ENCODE measurements around the gene TMEM97. TPM values are rescaled to one million over a fixed set of nuclear protein-coding genes. Genes with fewer than 3 reads are reported as not detected.

Gene TMEM97
- total RNA-seq, 1 donor from 2014 or later, result 2.5 TPM

- no peaks in the 10 kb centered on the region for H3K36me3 ChIP-seq
- no peak for TF ChIP-seq POLR2A (IDR thresholded peaks at IDR 0.05)
- TF ChIP-seq CTCF (IDR thresholded peaks at IDR 0.05), result no peak
- TF ChIP-seq POLR2AphosphoS5 (IDR thresholded peaks at IDR 0.05; ENCODE audit: insufficient read depth in 1 of 2, low read depth in 1 of 2), result no peak
- intact Hi-C loops (cut with DNase I), result no loop called here
- peak within 1 kb of the TSS; percentile 53 for H3K27ac ChIP-seq
- H3K4me1 ChIP-seq, result peaks cover 17% of the 10 kb centered on the region
- no peak for DNase-seq (ENCODE audit: extremely low spot score in 2 of 2)
- H3K27me3 ChIP-seq, result no peaks in the 10 kb centered on the region
- no peaks in the 10 kb centered on the region for H3K9me3 ChIP-seq
- H3K4me3 ChIP-seq, result peak within 1 kb of the TSS; percentile 50 to 72
Measured at GRCh38 chr17:28370035-28370743, 51.2 kb downstream of the TMEM97 start, which contains the start of gene VTN. TSS of gene VTN (minus strand) at chr17:28370307. CDS start at chr17:28370203, 104 bp downstream.

DNA sequence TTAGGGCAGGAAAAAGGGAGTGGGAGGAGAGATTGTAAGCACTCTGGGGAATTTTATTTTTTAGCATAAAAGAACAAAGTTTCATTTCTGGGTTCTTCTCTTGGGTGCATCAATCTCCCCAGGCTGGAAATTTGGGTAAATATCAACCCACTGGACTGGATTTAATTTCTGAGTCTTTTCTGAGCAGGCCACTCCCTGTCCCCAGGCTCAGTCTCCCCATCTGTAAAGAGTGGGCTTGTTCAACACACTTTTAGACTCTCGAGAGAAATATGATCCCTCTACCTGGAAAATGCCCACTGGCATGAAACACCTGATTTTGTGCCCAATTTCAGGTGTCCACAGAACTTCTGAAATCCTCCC lies 51.7 kb downstream of the TMEM97 start:
- no peak for DNase-seq (ENCODE audit: extremely low spot score in 2 of 2)
- peaks cover 17% of the 10 kb centered on the region for H3K4me1 ChIP-seq
- no peaks in the 10 kb centered on the region for H3K36me3 ChIP-seq
- TF ChIP-seq POLR2A (IDR thresholded peaks at IDR 0.05), result no peak
- TF ChIP-seq CTCF (IDR thresholded peaks at IDR 0.05), result no peak
- no peak for TF ChIP-seq POLR2AphosphoS5 (IDR thresholded peaks at IDR 0.05; ENCODE audit: insufficient read depth in 1 of 2, low read depth in 1 of 2)
- peak overlapping the region in 1 of 2 donors; percentile 50 for H3K4me3 ChIP-seq
- intact Hi-C loops (cut with DNase I), result no loop called here
- no peaks in the 10 kb centered on the region for H3K9me3 ChIP-seq
- H3K27me3 ChIP-seq, result no peaks in the 10 kb centered on the region
- H3K27ac ChIP-seq, result peak overlapping the region; percentile 53

GRCh38 chr17:28371245-28372202 lies 52.5 kb downstream of the TMEM97 start, which contains the start of gene SARM1:
TSS of gene SARM1 (plus strand) at chr17:28371694. CDS start at chr17:28372033, 339 bp downstream.
- peak within 1 kb of the TSS; percentile 50 to 72 for H3K4me3 ChIP-seq
- peak within 1 kb of the TSS; percentile 71 for H3K27ac ChIP-seq
- no peak for TF ChIP-seq POLR2A (IDR thresholded peaks at IDR 0.05)
- TF ChIP-seq POLR2AphosphoS5 (IDR thresholded peaks at IDR 0.05; ENCODE audit: insufficient read depth in 1 of 2, low read depth in 1 of 2), result peak in 1 of 2 donors; percentile 52
- H3K27me3 ChIP-seq, result no peaks in the 10 kb centered on the region
- H3K36me3 ChIP-seq, result no peaks in the 10 kb centered on the region
- intact Hi-C loops (cut with DNase I), result no loop called here
- peaks cover 17% of the 10 kb centered on the region for H3K4me1 ChIP-seq
- H3K9me3 ChIP-seq, result no peaks in the 10 kb centered on the region
- no peak for DNase-seq (ENCODE audit: extremely low spot score in 2 of 2)

GRCh38 chr17:28372203-28372944 lies 53.4 kb downstream of the TMEM97 start:
- intact Hi-C loops (cut with DNase I), result no loop called here
- no peak for TF ChIP-seq CTCF (IDR thresholded peaks at IDR 0.05)
- no peak for TF ChIP-seq POLR2A (IDR thresholded peaks at IDR 0.05)
- no peak for TF ChIP-seq POLR2AphosphoS5 (IDR thresholded peaks at IDR 0.05; ENCODE audit: insufficient read depth in 1 of 2, low read depth in 1 of 2)
- no peaks in the 10 kb centered on the region for H3K9me3 ChIP-seq
- peaks cover 17% of the 10 kb centered on the region for H3K4me1 ChIP-seq
- H3K36me3 ChIP-seq, result no peaks in the 10 kb centered on the region
- no peaks in the 10 kb centered on the region for H3K27me3 ChIP-seq
- H3K4me3 ChIP-seq, result peak overlapping the region; percentile 50 to 72
- no peak for DNase-seq (ENCODE audit: extremely low spot score in 2 of 2)
- H3K27ac ChIP-seq, result peak overlapping the region; percentile 71

DNA sequence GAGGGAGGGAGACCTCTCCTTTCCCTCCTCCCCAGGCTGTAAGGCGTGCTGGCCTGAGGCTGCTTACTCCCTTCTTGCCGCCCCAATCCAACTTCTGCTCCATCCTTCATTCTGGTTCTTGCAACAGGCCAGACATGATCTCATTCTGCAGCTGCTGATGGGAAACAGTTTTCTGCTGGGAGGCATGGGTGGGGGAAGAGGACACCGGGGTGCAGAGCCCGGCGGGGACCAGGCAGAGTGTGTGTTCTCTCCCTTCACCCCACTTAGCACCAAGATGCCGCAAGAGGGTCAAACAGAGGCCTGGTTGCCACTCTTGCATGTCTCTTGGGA lies 53.9 kb downstream of the TMEM97 start:
- no peaks in the 10 kb centered on the region for H3K9me3 ChIP-seq
- no peak for TF ChIP-seq POLR2AphosphoS5 (IDR thresholded peaks at IDR 0.05; ENCODE audit: insufficient read depth in 1 of 2, low read depth in 1 of 2)
- no peak for TF ChIP-seq POLR2A (IDR thresholded peaks at IDR 0.05)
- no peak for TF ChIP-seq CTCF (IDR thresholded peaks at IDR 0.05)
- intact Hi-C loops (cut with DNase I), result no loop called here
- no peak for DNase-seq (ENCODE audit: extremely low spot score in 2 of 2)
- peak overlapping the region; percentile 50 to 72 for H3K4me3 ChIP-seq
- no peak overlapping the region for H3K27ac ChIP-seq
- no peaks in the 10 kb centered on the region for H3K27me3 ChIP-seq
- H3K36me3 ChIP-seq, result no peaks in the 10 kb centered on the region
- H3K4me1 ChIP-seq, result peaks cover 17% of the 10 kb centered on the region
